ENCODE results near the gene ADRA2C.

DNA sequence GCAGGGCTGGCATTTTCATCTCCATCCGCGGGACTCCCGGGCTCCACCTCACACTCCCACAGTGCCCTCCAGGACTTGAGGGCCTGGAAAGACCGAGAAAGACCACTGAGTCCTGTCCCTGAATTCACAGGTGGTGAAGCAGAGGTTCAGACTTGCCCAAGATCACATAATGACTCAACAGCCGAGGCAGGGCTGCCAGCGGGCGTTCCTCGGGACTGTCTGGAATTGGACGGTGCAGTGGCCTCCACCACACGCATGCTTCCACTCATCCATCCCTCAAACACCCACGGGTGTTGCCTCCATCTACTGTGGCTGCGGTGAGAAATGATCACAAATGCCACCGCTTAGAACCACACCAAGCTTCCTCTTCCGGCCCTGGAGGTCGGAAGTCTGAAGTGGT is 6.9 kb upstream of the ADRA2C start:
- no peak for TF ChIP-seq MXI1 (IDR thresholded peaks at IDR 0.05; ENCODE audit: low read depth, low read length)
- TF ChIP-seq CHD2 (IDR thresholded peaks at IDR 0.05; ENCODE audit: low read length, partially characterized antibody) = no peak
- TF ChIP-seq NFIC (IDR thresholded peaks at IDR 0.05; ENCODE audit: borderline replicate concordance) = no peak
- TF ChIP-seq, protein P1, sequence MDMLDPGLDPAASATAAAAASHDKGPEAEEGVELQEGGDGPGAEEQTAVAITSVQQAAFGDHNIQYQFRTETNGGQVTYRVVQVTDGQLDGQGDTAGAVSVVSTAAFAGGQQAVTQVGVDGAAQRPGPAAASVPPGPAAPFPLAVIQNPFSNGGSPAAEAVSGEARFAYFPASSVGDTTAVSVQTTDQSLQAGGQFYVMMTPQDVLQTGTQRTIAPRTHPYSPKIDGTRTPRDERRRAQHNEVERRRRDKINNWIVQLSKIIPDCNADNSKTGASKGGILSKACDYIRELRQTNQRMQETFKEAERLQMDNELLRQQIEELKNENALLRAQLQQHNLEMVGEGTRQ (IDR thresholded peaks at IDR 0.05; ENCODE audit: borderline replicate concordance, low read depth, low read length) = no peak
- TF ChIP-seq, protein P2, sequence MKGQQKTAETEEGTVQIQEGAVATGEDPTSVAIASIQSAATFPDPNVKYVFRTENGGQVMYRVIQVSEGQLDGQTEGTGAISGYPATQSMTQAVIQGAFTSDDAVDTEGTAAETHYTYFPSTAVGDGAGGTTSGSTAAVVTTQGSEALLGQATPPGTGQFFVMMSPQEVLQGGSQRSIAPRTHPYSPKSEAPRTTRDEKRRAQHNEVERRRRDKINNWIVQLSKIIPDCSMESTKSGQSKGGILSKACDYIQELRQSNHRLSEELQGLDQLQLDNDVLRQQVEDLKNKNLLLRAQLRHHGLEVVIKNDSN (IDR thresholded peaks at IDR 0.05; ENCODE audit: borderline replicate concordance, low read depth) = no peak
- no peak for TF ChIP-seq CTCF (IDR thresholded peaks at IDR 0.05)
- TF ChIP-seq FOXJ3 (CRISPR knock-in tag; IDR thresholded peaks at IDR 0.05) = no peak
- no peak for TF ChIP-seq SIN3A (IDR thresholded peaks at IDR 0.05; ENCODE audit: borderline replicate concordance, low read depth, low read length)
- no peak for TF ChIP-seq POLR2AphosphoS5 (IDR thresholded peaks at IDR 0.05; ENCODE audit: low read depth, low read length)
- no peak for TF ChIP-seq RCOR1 (IDR thresholded peaks at IDR 0.05; ENCODE audit: low read length)
- TF ChIP-seq EP300 (IDR thresholded peaks at IDR 0.05; ENCODE audit: borderline replicate concordance in 1 of 2, low read depth in 1 of 2, low read length in 1 of 2) = no peak
- no peak for TF ChIP-seq TEAD4 (IDR thresholded peaks at IDR 0.05; ENCODE audit: borderline replicate concordance, insufficient read depth)
- TF ChIP-seq MAX (IDR thresholded peaks at IDR 0.05; ENCODE audit: low read depth) = no peak
